ENCODE data around the gene JUP. TPM values are rescaled to one million over a fixed set of nuclear protein-coding genes. Genes with fewer than 3 reads are reported as not detected.
A peak's percentile ranks its signal among the peaks of the same experiment; 100 is the strongest.

The JUP gene
- total and polyA plus RNA-seq, 2 of the 13 experiments (the other 11 are each of a cell fraction or from before 2014, with no cell fraction given), result 12.1 to 20.6 TPM

DNA sequence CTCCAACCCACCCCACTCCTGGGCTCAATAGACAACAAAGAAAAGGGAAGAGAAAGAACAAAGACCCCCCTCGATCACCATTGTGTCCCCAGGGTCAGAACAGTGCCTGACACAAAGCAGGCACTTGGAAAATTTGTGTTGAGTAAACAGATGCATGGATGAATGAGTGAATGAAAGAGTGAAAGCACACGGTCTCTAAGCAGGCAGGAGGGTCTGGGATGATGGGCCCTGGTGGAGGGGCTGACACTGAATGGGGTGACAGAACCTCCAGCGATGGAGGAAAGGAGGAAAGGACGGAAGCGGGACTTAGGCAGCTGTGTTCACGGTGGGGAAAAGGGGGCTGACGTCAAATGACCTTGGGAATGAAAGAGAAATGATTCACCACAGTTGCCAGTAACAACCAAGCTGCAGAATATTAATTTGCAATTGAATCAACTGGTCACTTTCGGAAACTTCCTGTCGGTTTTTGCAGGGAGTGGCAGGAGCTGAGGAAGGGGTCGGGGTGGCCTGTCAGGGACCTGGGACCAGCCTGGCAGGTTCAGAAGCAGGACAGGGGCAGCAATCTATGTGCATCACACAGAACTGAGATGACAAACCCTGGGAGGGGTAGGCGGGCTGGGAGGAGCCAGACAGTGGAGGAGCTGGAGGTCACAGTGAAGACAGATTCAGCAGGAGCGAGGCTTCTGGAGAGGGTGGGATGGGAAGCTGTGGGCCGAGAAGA lies 81.1 kb downstream of the JUP start (continued):
- TF ChIP-seq, protein P1, sequence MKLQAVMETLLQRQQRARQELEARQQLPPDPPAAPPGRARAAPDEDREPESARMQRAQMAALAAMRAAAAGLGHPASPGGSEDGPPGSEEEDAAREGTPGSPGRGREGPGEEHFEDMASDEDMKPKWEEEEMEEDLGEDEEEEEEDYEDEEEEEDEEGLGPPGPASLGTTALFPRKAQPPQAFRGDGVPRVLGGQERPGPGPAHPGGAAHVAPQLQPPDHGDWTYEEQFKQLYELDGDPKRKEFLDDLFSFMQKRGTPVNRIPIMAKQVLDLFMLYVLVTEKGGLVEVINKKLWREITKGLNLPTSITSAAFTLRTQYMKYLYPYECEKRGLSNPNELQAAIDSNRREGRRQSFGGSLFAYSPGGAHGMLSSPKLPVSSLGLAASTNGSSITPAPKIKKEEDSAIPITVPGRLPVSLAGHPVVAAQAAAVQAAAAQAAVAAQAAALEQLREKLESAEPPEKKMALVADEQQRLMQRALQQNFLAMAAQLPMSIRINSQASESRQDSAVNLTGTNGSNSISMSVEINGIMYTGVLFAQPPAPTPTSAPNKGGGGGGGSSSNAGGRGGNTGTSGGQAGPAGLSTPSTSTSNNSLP (IDR thresholded peaks at IDR 0.05; ENCODE audit: low read depth, low read length), result peak; percentile 25; the same call in 1 of the 2 replicates
- no peak for TF ChIP-seq ZNF296 (CRISPR knock-in tag; conservative IDR thresholded peaks at IDR 0.05)
- no peak for TF ChIP-seq HMGA1 (CRISPR knock-in tag; conservative IDR thresholded peaks at IDR 0.05)
- no peak for TF ChIP-seq ZNF101 (CRISPR knock-in tag; IDR thresholded peaks at IDR 0.05; ENCODE audit: borderline replicate concordance, low read depth)
- TF ChIP-seq, protein P2, sequence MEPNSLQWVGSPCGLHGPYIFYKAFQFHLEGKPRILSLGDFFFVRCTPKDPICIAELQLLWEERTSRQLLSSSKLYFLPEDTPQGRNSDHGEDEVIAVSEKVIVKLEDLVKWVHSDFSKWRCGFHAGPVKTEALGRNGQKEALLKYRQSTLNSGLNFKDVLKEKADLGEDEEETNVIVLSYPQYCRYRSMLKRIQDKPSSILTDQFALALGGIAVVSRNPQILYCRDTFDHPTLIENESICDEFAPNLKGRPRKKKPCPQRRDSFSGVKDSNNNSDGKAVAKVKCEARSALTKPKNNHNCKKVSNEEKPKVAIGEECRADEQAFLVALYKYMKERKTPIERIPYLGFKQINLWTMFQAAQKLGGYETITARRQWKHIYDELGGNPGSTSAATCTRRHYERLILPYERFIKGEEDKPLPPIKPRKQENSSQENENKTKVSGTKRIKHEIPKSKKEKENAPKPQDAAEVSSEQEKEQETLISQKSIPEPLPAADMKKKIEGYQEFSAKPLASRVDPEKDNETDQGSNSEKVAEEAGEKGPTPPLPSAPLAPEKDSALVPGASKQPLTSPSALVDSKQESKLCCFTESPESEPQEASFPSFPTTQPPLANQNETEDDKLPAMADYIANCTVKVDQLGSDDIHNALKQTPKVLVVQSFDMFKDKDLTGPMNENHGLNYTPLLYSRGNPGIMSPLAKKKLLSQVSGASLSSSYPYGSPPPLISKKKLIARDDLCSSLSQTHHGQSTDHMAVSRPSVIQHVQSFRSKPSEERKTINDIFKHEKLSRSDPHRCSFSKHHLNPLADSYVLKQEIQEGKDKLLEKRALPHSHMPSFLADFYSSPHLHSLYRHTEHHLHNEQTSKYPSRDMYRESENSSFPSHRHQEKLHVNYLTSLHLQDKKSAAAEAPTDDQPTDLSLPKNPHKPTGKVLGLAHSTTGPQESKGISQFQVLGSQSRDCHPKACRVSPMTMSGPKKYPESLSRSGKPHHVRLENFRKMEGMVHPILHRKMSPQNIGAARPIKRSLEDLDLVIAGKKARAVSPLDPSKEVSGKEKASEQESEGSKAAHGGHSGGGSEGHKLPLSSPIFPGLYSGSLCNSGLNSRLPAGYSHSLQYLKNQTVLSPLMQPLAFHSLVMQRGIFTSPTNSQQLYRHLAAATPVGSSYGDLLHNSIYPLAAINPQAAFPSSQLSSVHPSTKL (CRISPR knock-in tag; IDR thresholded peaks at IDR 0.05), result peak; percentile 29; the same call in 1 of the 2 replicates
- no peak for TF ChIP-seq ZNF878 (CRISPR knock-in tag; IDR thresholded peaks at IDR 0.05)
- no peak for TF ChIP-seq SMARCC2 (IDR thresholded peaks at IDR 0.05)
- TF ChIP-seq ZBTB38 (CRISPR knock-in tag; IDR thresholded peaks at IDR 0.05), result no peak
- TF ChIP-seq ZNF839 (CRISPR knock-in tag; IDR thresholded peaks at IDR 0.05; ENCODE audit: borderline replicate concordance), result no peak
- no peak for TF ChIP-seq NR2F6 (IDR thresholded peaks at IDR 0.05)
- no peak for TF ChIP-seq NR2F6 (CRISPR knock-in tag; IDR thresholded peaks at IDR 0.05)
- no peak for TF ChIP-seq MED13 (CRISPR knock-in tag; IDR thresholded peaks at IDR 0.05)
- no peak for TF ChIP-seq ZNF660 (CRISPR knock-in tag; IDR thresholded peaks at IDR 0.05; ENCODE audit: borderline replicate concordance, low read depth)
- peak; percentile 76 for TF ChIP-seq FOSL2 (CRISPR knock-in tag; IDR thresholded peaks at IDR 0.05)
- TF ChIP-seq, protein P3, sequence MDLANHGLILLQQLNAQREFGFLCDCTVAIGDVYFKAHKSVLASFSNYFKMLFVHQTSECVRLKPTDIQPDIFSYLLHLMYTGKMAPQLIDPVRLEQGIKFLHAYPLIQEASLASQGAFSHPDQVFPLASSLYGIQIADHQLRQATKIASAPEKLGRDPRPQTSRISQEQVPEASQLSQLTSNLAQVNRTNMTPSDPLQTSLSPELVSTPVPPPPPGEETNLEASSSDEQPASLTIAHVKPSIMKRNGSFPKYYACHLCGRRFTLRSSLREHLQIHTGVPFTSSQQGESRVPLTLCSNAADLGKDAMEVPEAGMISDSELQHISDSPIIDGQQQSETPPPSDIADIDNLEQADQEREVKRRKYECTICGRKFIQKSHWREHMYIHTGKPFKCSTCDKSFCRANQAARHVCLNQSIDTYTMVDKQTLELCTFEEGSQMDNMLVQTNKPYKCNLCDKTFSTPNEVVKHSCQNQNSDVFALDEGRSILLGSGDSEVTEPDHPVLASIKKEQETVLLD (CRISPR knock-in tag; IDR thresholded peaks at IDR 0.05; ENCODE audit: low read depth), result no peak
- TF ChIP-seq MED1 (CRISPR knock-in tag; IDR thresholded peaks at IDR 0.05), result no peak
- no peak for TF ChIP-seq ZNF335 (CRISPR knock-in tag; IDR thresholded peaks at IDR 0.05)
- TF ChIP-seq BCL6 (CRISPR knock-in tag; IDR thresholded peaks at IDR 0.05), result no peak
- TF ChIP-seq HOXA7 (CRISPR knock-in tag; IDR thresholded peaks at IDR 0.05), result no peak
- TF ChIP-seq MTF2 (CRISPR knock-in tag; IDR thresholded peaks at IDR 0.05; ENCODE audit: borderline replicate concordance), result no peak
- TF ChIP-seq JUND (CRISPR knock-in tag; IDR thresholded peaks at IDR 0.05), result no peak
- TF ChIP-seq TCF7L2 (IDR thresholded peaks at IDR 0.05; ENCODE audit: low read depth, low read length), result no peak
- TF ChIP-seq, protein P4, sequence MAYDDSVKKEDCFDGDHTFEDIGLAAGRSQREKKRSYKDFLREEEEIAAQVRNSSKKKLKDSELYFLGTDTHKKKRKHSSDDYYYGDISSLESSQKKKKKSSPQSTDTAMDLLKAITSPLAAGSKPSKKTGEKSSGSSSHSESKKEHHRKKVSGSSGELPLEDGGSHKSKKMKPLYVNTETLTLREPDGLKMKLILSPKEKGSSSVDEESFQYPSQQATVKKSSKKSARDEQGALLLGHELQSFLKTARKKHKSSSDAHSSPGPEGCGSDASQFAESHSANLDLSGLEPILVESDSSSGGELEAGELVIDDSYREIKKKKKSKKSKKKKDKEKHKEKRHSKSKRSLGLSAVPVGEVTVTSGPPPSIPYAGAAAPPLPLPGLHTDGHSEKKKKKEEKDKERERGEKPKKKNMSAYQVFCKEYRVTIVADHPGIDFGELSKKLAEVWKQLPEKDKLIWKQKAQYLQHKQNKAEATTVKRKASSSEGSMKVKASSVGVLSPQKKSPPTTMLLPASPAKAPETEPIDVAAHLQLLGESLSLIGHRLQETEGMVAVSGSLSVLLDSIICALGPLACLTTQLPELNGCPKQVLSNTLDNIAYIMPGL (CRISPR knock-in tag; IDR thresholded peaks at IDR 0.05; ENCODE audit: borderline replicate concordance in 1 of 2, low read depth in 1 of 2), result no peak
